Astrocyte (in vitro differentiated cells and primary cell): Measurements from ENCODE around the gene MRPS12. TPM values are rescaled to one million over a fixed set of nuclear protein-coding genes. Genes with fewer than 3 reads are reported as not detected.

Experiments used
- DNase-seq: peaks from one replicate; pipeline ENCODE4 v3.0.0-alpha.2; 2010; ENCODE audit warnings: low read depth
- FAIRE-seq: peaks from 2 replicates; lab custom pipeline; 2011; peaks lifted over from hg19 to GRCh38; lab: Jason Lieb, UNC
- H2AFZ ChIP-seq: 2 replicates; pipeline ENCODE4 v1.6.0; 2012; ENCODE audit warnings: low read depth, low read length, inconsistent platforms
- H3K27ac ChIP-seq: 2 replicates; pipeline ENCODE4 v1.5.1; 2011; ENCODE audit warnings: low read depth, low read length, inconsistent platforms
- H3K27me3 ChIP-seq: 2 replicates; pipeline ENCODE4 v1.6.0; 2011; ENCODE audit warnings: low read length, inconsistent platforms; ENCODE audit not compliant: insufficient read depth
- H3K36me3 ChIP-seq: 2 replicates; pipeline ENCODE4 v1.5.1; 2011; ENCODE audit warnings: low read length, inconsistent platforms; ENCODE audit not compliant: insufficient read depth
- H3K4me1 ChIP-seq: 2 replicates; pipeline ENCODE4 v1.5.1; 2011; ENCODE audit warnings: low read length, inconsistent platforms; ENCODE audit not compliant: insufficient read depth
- H3K4me2 ChIP-seq: 2 replicates; pipeline ENCODE4 v1.6.0; 2012; ENCODE audit warnings: low read length, inconsistent platforms
- H3K4me3 ChIP-seq: 2 replicates; pipeline ENCODE4 v1.5.1; 2011; ENCODE audit warnings: low read depth, mild to moderate bottlenecking, low read length, inconsistent platforms; ENCODE audit not compliant: insufficient read depth
- H3K79me2 ChIP-seq: 2 replicates; pipeline ENCODE4 v1.6.0; 2012; ENCODE audit warnings: mild to moderate bottlenecking, low read length, inconsistent platforms; ENCODE audit not compliant: insufficient read depth
- H3K9ac ChIP-seq: 2 replicates; pipeline ENCODE4 v1.6.0; 2012; ENCODE audit warnings: mild to moderate bottlenecking, low read length, inconsistent platforms
- H3K9me3 ChIP-seq: 2 replicates; pipeline ENCODE4 v1.5.1; 2012; ENCODE audit warnings: low read depth, mild to moderate bottlenecking, low read length, inconsistent platforms; ENCODE audit not compliant: insufficient read depth
- H4K20me1 ChIP-seq: 2 replicates; pipeline ENCODE4 v1.6.0; 2012; ENCODE audit warnings: low read length, inconsistent platforms; ENCODE audit not compliant: insufficient read depth
- H3K27ac Mint-ChIP-seq: one replicate; pipeline ENCODE4 v1.8.0; 2021; ENCODE audit warnings: mild to moderate bottlenecking, mixed read lengths; ENCODE audit not compliant: unreplicated experiment
- H3K27me3 Mint-ChIP-seq: one replicate; pipeline ENCODE4 v1.8.0; 2021; ENCODE audit warnings: low read depth, mixed read lengths; ENCODE audit not compliant: unreplicated experiment
- H3K36me3 Mint-ChIP-seq: one replicate; pipeline ENCODE4 v1.8.0; 2021; ENCODE audit warnings: low read depth, mixed read lengths; ENCODE audit not compliant: unreplicated experiment
- H3K4me1 Mint-ChIP-seq: one replicate; pipeline ENCODE4 v1.8.0; 2021; ENCODE audit warnings: low read depth, mixed read lengths; ENCODE audit not compliant: unreplicated experiment
- H3K4me3 Mint-ChIP-seq: one replicate; pipeline ENCODE4 v1.8.0; 2021; ENCODE audit warnings: mild to moderate bottlenecking, moderate library complexity, mixed read lengths; ENCODE audit not compliant: unreplicated experiment
- H3K9me3 Mint-ChIP-seq: one replicate; pipeline ENCODE4 v1.8.0; 2021; ENCODE audit warnings: mild to moderate bottlenecking, mixed read lengths; ENCODE audit not compliant: unreplicated experiment
- EZH2 ChIP-seq: IDR thresholded peaks from 2 replicates; pipeline ENCODE4 v1.6.1; 2012; ENCODE audit warnings: mild to moderate bottlenecking, low read length, inconsistent platforms; ENCODE audit not compliant: insufficient read depth
- total RNA-seq: library from RNA; stranded (reverse); gene quantifications from 2 replicates; pipeline ENCODE4 v1.2.1, GENCODE V29; 2021
- TF ChIP-seq, protein P1 (sequence below): IDR thresholded peaks from 2 replicates; pipeline ENCODE4 v1.5.1; 2011; ENCODE audit warnings: low read depth, mild to moderate bottlenecking, inconsistent platforms, low read length, moderate library complexity; ENCODE audit not compliant: insufficient read depth

Gene MRPS12
- total RNA-seq, 1 donor from 2014 or later: 59.5 TPM

DNA sequence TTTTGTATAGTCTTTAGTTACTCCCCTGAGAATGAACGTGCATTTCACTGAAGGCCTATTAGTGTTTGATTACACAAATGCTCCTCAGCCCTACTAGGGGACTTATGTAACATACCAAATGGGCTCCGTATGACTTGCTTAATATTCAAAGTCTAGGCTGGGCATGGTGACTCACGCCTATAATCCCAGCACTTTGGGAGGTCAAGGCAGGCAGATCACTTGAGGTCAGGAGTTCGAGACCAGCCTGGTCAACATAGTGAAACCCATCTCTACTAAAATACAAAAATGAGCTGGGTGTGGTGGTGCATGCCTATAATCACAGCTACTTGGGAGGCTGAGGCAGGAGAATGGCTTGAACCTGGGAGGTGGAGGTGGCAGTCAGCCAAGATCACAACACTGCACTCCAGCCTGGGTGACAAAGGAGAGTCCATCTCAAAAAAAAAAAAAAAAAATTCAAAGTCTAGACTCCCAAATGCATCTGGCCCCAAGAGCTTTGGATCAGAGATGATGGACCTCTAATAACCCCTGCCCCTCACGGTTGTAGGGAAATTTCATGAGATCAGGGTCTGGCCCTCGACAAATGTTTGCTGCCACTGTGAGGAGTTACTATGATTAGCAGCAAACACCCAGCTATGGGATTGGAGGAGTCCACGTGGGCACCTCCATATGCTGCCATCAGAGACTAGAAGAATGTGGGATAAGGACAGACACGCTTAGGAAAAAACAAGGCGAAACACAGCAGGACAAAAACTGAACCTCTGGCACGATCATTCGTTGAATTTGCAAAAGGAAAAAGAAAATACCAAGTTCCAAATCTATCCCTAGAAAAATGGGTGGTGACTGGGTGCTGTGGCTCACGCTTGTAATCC is 40.2 kb downstream of the MRPS12 start:
- Mint-ChIP-seq H3K27ac (no peak overlapping the region), H3K4me1 (peaks cover 2% of the 10 kb centered on the region), H3K36me3 (peaks cover 1% of the 10 kb centered on the region), H3K27me3 (no peaks in the 10 kb centered on the region), H3K4me3 (no peak overlapping the region), H3K9me3 (peaks cover 1% of the 10 kb centered on the region)
- TF ChIP-seq, protein P1, sequence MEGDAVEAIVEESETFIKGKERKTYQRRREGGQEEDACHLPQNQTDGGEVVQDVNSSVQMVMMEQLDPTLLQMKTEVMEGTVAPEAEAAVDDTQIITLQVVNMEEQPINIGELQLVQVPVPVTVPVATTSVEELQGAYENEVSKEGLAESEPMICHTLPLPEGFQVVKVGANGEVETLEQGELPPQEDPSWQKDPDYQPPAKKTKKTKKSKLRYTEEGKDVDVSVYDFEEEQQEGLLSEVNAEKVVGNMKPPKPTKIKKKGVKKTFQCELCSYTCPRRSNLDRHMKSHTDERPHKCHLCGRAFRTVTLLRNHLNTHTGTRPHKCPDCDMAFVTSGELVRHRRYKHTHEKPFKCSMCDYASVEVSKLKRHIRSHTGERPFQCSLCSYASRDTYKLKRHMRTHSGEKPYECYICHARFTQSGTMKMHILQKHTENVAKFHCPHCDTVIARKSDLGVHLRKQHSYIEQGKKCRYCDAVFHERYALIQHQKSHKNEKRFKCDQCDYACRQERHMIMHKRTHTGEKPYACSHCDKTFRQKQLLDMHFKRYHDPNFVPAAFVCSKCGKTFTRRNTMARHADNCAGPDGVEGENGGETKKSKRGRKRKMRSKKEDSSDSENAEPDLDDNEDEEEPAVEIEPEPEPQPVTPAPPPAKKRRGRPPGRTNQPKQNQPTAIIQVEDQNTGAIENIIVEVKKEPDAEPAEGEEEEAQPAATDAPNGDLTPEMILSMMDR: no peak
- no peak for TF ChIP-seq EZH2
- Histone ChIP-seq H3K9ac (no peak overlapping the region), H3K9me3 (no peaks in the 10 kb centered on the region), H4K20me1 (peaks cover 9% of the 10 kb centered on the region), H3K27me3 (no peaks in the 10 kb centered on the region), H2AFZ (no peak overlapping the region), H3K79me2 (peaks cover 16% of the 10 kb centered on the region), H3K4me3 (no peak overlapping the region), H3K4me1 (peaks cover 6% of the 10 kb centered on the region), H3K4me2 (no peak overlapping the region), H3K27ac (no peak overlapping the region), H3K36me3 (peaks cover 7% of the 10 kb centered on the region)
- FAIRE-seq (no peak), DNase-seq (no peak)

DNA sequence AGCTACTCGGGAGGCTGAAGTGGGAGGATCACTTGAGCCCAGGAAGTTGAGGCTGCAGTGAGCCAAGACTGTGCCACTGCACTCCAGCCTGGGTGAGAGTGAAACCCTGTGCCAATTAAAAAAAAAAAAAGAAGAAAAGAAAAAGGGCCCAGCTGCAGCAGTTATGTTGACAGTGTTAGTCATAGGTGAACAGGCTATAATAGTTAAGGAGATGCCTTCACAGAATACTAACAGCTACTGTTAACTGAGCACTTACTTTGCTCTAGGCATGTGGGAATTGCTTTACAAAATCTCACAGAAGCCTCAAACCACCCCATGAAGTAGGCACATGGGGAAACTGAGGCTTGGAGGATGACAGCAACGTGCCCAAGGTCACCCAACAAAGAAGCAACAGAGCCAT is 40.9 kb downstream of the MRPS12 start:
- no peak for FAIRE-seq
- Mint-ChIP-seq H3K4me1 (peaks cover 7% of the 10 kb centered on the region), H3K27me3 (no peaks in the 10 kb centered on the region), H3K4me3 (no peak overlapping the region), H3K9me3 (peaks cover 1% of the 10 kb centered on the region), H3K27ac (no peak overlapping the region), H3K36me3 (peaks cover 1% of the 10 kb centered on the region)
- H3K4me1 ChIP-seq: peaks cover 14% of the 10 kb centered on the region
- H3K36me3 ChIP-seq: peaks cover 6% of the 10 kb centered on the region
- H3K79me2 ChIP-seq: peaks cover 16% of the 10 kb centered on the region
- DNase-seq: no peak
- no peak overlapping the region for H3K4me3 ChIP-seq
- no peak overlapping the region for H2AFZ ChIP-seq
- peaks cover 9% of the 10 kb centered on the region for H4K20me1 ChIP-seq
- TF ChIP-seq, protein P1: no peak
- H3K27ac ChIP-seq: no peak overlapping the region
- H3K27me3 ChIP-seq: no peaks in the 10 kb centered on the region
- no peak overlapping the region for H3K9ac ChIP-seq
- H3K9me3 ChIP-seq: no peaks in the 10 kb centered on the region
- H3K4me2 ChIP-seq: no peak overlapping the region
